Kidney glomerular epithelial cell (primary cell): Measurements from ENCODE around the gene LPAR3.
"Not testable (repeated sequence)": the region's sequence is repeated elsewhere in the genome, so short reads cannot be mapped to it uniquely, and the experiment has no call there.

ENCODE experiments used
- DNase-seq: peaks from one replicate; lab custom pipeline; 2025; lab: John Stamatoyannopoulos, UW

LPAR3 gene, protein sequence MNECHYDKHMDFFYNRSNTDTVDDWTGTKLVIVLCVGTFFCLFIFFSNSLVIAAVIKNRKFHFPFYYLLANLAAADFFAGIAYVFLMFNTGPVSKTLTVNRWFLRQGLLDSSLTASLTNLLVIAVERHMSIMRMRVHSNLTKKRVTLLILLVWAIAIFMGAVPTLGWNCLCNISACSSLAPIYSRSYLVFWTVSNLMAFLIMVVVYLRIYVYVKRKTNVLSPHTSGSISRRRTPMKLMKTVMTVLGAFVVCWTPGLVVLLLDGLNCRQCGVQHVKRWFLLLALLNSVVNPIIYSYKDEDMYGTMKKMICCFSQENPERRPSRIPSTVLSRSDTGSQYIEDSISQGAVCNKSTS

DNA sequence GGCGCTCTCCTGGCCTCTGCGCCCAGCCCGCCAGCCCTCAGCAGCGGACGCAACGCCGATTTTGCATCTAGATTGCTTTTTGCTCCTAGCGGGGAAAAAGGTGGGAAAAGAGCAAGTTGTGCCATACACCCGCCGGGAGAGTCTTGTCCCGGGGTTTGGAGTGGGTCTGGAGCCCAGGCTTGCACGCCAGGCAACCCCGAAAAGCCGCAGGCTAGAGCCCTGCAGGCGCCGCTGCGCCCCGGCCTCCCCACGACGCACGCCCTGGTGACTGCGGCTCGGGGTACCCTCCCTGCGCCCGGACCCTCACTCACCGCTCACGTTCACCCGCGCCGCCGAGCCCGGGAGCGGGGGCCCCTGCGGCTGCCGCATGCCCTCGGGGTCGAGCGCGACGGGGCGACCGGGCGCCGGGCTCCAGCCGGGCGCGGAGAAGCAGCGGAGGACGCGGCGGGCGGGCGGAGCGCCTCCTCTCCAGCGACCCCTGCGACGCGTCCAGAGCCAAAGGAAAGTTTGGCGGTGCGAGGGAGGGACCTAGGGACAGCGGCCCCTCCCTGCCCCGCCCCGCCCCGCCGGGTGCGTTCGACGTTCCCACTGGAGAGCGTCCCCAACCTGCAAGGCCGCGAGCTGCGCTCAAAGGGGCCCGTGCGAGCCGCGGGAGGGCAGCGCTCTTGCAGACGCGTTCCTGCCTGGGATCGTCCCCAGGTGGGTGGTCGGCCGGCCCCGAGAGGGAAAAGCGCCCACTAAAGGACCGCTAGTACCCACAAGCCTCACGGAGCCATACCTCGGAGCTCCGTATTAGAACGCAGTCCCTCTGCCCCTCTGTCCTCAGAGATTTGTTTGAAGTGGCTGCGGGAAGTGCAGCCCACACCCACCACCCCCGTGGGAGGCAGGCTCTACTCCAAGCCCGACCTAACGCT is at the start of gene LPAR3:
Gene LPAR3, minus strand, starts transcription at position 502 of the 914 bp plus-strand sequence. CDS start 27,086 bp downstream, outside the sequence.
- DNase-seq = no peak

DNA sequence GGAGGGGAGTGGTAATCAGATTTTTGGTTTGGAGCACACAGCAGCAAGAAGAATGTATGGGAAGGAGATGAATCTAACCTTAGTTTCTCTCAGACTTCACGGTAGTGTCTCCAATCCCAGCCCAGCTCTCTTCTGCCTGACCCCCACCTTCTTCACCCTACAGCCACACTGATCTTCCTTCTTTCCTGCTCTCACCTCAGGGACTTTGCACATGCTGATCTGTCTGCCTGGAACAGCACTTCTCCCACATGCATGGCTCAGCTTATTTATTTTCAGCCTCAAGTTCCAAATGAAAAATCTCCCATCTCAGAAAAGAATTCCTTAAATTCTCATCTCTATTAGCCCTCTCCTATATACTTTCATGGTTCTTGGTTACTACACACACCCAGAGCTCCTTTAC is 48.8 kb upstream of the LPAR3 start:
- no peak for DNase-seq

DNA sequence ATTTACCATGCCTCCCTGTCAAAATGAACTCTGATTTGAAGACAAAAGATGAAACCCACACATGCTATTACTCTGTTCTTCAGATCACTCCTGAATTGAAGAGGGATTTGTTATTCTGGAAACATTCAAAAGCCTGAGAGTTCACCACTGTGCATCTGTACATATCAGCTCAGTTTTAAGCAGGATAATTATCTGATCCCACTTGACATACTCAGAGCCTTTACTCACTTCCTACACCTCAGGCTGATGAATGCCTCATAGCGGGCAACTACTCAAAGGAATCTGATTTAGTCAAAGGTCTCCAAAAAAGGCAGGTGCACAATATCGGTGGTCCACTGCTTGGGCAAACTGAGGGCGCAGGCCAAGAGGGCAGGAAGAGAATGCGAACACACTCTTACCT is 47.5 kb upstream of the LPAR3 start:
- DNase-seq = no peak

DNA sequence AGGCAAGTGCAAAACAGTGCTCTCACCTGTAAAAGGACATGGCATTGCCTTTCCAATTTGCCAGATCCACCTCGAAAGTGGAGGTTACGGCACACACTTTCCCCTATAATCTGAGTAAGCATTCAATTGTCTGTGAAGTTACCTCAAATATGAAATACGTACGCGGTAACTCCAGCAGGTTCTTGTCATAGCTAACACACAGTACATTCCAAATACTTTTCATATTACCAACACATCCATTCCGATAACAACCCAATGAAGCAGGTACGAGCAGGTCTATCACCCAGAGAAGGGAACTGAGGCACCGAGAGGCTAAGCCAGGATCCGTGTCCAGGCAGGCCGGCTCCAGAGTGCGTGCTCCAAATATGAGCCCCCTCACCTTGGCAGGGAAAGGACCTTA is 46.8 kb upstream of the LPAR3 start:
- DNase-seq = no peak

DNA sequence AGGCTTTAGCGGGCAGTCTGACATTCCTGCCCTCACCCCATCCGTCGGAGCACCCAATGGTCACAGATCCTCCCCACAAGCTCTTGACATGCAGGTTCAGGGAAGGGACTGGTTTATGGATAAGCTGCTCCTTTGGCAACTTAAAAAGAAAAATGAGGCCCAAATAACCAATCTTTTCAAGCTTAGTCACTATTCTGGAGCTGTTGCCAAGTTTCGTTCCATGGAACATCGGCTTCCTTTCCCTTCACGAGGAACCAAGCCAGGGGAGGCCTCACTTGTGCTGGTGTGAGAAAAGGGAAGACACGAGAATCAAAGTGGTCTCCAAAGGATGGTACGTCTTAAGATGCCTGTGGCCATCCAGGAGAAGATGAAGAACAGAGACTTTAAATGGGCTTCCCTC is 46.1 kb upstream of the LPAR3 start:
- DNase-seq = no peak

DNA sequence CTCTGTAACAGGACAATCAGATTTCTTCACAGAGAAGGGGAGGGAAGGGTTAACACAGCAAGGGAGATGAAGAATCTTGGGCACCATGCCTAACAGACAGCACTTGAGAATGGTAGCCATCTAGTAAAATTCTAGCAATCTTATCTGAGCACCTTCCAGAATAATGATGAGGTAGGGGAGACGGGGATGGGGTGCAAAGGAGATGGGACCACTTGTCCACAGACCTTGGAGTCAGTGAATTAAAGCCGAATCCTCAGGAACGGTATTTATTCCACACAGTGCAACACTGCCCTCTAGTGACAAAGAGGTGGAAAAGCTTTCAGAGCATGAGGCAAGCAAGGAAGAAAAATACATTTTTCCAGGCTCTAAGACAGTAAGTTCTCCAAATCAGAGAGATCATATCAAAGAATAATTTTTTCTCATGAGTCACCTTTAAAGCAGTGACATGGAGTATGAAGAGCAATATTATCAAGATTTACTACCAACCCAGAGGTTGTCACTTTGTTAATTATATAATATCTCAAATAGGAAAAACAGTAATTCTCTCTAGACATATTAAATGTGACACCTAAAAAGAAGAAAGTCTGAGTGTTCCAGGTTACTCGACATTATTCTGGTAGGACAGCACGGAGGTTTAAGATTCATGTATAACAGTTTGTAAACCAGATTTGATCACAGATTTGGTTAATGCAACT is 43.3 kb upstream of the LPAR3 start:
- DNase-seq = peak; percentile 74

DNA sequence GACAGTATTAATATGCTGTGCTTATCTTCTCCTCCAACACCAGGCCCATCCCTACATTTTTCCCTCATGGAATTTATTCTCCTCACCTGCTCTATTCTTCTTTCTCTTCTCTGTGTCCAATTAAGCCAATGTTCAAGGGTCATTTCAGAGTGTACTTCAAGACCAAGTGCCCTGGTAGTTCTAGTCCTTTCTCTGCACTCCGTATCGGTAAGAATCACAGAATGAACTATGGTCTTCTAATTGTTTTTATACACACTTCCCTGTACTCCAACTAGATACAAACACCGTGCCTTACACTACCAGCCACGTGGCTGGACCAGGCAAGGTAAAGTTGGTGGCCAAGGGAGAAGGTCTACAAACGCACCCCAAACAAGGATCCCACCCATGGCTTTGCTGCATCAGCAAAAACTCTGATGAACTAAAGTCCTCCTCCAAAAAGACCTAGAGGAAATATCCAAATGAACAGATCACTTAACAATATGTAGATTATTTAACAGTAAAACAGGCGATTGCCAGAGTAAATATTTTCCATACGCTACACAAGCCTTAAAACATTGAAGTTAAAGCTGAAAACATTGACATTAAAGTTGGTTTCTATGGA is 40.1 kb upstream of the LPAR3 start:
- DNase-seq = no peak

DNA sequence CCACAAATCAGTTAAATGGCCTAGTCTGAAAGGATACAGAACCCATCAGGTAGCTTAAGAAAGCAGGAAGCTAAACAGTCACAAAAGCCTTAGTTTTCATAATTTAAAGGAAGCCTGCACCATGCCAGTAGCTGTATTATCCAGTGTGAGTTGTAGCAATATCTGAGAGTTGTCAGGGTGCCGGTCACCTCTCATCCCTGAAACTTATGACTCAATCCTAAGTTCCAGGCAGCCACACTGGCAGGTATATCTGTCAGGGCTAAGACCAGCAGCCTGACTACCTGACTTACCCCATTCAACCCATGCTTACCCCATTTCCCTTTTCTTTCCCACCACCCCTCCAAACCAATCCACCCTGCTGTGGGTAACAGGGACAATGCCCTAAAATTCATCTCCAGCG is 37.8 kb upstream of the LPAR3 start:
- DNase-seq = no peak

DNA sequence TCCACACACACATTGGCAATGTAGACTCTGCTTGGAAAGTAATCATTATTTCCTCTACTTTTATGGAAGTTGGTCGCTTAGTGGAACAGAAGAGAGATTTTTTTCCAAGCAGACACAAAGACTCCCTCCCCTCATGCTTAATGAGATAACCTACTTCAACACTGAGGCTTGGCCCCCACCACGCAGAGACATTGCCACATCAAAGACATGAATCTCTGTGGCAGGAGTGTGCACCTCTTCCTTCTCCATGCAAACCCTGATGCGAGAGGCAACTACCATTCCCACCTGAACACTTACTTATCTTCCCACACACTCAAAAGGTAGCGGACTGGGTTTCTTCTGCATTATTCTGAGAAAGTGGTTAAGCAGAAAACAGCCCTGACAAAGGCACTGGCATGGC is 37.3 kb upstream of the LPAR3 start:
- no peak for DNase-seq

DNA sequence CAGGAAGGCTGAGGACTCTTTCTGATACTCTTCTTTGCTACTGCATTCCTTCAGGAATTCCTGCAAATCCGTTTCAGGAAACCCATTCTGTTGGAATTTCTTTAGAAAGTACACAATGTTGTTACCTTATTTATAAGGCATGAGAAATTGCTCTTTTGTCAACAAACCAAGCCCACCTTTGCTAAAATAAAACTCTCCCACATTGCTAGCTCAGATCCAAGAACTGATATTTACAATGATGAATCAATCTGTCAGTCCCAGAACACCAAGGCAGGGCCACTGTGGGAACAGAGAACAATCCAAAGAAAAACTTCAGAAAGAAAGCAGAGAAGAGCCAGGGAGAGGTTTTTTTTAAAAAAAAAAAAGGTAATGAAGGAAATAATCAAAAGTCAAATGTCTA is 36.6 kb upstream of the LPAR3 start:
- DNase-seq = no peak

DNA sequence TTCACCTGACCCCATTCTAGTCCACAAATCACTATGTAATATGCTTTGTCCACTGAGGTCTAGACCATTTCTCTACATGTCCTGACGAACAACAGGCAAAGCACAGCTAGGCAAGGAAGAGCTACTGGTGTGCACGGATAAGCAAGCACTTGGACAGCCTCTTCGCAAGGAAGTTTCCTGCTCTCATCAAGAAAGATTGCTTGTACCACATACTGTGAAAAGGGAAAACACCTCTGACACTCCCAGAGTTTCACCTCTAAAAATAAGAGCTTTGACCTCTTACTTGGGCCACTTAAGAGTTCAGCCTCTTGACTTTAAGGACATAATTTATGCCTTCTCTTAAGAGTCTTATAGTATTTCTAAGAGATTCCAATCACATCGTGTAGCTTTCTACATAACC is 36.0 kb upstream of the LPAR3 start:
- DNase-seq = no peak

DNA sequence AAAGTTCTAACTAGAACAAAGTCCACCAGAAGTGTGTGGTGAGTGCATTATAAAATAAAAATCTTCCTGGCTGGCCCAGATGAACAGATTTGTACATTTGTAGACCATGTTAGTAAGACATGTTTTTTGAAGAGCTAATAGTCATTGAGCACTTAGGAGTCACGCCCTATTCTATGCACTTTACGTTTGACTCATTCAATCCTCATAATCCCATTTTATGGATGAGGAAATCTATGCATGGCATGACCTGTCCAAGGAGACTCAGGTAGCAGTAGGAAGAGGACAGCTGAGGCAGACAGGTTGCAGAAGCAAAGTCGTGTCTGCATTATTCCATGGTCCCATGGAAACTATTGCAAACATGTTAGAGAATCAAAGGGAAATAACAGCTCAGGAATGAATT is 30.3 kb upstream of the LPAR3 start:
- no peak for DNase-seq

DNA sequence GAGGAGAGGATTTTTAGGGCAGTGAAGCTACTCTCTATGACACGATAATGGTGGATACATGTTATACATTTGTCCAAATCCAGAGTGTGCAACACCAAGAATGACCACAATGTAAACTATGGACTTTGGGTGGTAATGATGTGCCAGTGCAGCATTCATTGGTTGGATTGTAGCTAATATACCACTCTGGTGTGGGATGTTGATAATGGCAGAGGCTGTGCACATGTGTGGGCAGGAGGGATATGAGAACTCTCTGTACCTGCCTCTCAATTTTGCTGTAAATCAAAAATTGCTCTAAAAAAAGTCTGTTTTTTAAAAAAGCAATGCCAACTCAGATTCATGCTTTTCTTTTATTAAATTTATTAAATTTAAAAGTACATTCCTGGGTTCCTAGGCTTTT is 27.2 kb upstream of the LPAR3 start:
- no peak for DNase-seq

DNA sequence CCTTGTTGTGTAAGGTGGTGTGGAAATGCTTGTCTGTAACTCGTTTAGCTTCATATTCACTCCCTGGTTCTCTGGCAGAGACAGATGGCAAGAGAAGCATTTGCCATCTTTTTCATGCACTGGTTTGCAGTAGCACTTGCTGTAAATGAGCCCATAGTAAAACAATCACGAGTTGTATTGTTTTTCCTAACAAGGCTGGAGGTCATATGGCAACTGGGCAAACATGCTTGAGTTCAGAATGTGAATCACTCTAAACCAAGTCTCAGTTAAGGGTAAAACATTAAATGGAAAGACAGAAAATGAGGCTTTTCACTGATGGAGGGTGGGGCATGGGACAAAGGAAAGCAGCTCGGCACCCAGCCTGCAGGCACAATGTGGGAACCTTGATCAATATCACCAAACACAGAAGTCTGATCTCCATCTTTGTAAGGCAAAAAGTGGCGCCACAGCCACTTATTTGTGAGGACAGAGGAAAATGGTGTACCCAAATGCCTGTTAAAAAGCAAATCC is 26.5 kb upstream of the LPAR3 start:
- DNase-seq = peak; percentile 2

DNA sequence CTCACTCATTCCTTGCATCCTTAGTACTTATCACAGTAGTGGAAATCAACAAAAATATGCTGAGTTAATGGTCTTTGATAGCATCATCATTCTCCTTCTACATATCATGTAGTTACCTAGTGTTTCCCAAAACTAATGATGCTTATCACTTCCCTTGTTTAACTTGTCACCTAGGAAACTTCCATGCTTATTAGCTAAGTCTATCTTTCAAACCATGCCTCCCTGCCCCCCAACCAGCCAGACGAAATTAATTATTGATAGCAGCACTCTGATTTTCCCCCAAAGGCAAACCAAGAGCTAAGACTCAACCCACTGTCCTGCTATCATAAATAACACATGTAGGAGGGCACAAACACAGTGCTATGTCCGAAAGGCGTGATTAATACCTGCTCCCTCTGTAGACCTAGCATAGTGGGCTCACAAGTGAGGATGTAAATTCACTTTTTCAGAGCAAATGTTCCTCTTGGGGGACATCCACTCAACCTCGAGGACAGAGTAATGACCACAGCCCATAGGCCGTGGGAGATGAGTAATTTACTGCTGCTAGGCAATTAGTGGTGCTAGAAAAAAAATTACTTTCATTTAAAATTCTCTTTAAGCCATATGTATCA is 25.8 kb upstream of the LPAR3 start:
- DNase-seq = peak; percentile 71

DNA sequence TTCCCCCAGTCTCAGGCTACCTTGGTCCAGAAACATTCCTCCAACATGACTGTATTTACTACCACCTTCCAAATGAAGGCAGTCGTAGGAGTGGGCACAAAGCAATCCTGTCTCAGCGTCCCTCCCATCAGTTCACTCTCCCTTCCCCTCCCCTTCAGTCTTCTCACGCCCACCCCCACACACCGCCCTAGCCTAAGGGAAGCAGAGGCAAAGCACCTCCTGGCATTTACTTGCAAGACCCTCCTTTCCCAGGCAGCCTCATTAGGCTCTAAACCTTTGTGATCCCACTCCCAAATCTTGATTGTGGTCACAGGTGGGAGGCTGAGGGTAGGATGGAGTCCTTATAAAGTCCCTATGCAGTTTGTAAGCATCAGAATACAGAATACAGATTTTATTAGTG is 23.9 kb upstream of the LPAR3 start:
- no peak for DNase-seq

DNA sequence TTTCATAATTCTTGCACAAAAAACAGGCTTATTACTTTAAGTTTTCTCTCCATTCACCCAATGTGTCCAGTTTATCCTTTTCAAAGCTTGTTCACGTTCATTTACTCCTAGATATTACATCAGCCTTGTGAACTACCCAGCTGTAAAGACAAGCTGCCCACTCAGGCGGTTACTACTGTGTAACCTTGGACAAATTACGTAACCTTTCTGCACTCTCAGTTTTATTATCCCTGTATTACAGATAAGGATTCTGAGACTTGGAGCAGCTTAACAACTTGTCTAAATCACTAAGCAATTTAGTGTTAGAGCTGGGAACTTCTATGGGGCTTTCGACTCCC is 20.5 kb upstream of the LPAR3 start:
- DNase-seq = peak; percentile 88

DNA sequence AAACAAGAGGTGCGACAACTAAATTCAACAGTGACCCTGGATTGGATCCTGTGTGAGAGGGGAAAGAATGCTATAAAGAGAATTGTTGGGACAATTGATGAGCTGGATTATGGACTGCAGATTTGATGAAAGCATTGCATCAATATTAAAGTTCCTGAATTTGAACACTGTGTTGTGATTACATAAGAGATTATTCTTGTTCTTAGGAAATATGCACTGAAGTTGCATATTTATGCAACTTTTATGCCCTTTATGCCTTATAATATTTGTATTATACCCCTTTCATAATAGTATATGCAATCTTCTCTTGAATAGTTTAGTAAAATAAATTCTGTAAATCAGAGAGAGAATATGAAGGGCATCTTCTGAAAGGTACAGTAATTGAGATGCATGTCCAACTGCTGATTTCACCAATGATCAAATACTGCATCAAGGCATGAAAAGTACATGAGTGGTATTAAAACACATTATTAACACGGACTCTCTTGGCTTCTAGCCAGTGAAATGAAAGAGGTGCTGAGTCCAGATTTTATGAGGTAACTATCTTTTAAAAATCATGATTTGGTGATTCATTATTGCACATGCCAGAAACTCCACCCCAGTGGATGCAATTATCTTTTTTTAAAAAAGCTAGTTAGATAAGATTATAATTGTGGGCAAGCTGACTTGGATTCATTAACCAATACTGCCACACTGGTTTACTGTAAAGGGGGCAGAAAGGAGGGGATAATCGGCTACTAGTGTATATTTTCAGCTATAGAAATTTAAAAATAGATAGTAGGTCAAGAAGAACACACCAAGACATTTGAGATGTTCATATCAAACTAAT is 19.9 kb upstream of the LPAR3 start:
- DNase-seq = peak; percentile 2

DNA sequence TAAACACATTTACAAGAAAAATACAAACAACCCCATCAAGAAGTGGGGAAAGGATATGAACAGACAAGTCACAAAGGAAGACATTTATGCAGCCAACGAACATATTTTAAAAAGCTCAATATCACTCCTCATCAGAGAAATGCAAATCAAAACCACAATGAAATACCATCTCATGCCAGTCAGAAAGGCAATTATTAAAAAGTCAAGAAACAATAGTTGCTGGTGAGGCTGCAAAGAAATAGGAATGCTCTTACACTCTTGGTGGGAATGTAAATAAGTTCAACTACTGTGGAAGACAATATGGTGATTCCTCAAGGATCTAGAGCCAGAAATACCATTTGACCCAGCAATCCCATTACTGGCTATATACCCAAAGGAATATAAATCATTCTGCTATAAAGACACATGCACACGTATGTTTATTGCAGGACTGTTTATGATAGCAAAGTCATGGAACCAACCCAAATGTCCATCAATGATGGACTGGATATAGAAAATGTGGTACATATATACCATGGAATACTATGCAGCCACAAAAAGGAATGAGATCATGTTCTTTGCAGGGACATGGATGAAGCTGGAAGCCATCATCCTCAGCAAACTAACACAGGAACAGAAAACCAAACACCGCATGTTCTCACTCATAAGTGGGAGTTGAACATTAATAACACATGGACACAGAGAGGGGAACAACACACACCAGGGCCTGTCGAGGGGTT is 15.9 kb upstream of the LPAR3 start:
- not testable (repeated sequence) for DNase-seq
